Skeletal muscle tissue (tissue), 4 donors: ENCODE results near the gene KCNJ4. TPM values are rescaled to one million over a fixed set of nuclear protein-coding genes. Genes with fewer than 3 reads are reported as not detected.

Source experiments
- H3K27ac ChIP-seq: one replicate; pipeline ENCODE4 v1.7.0; 2013; ENCODE audit warnings: mild to moderate bottlenecking, low read depth, low read length, inconsistent platforms
- H3K27me3 ChIP-seq, 3 donors: one replicate each; pipeline ENCODE4 v1.7.0; 2013; ENCODE audit warnings: low read length in 3 of 3; ENCODE audit not compliant: control insufficient read depth in 3 of 3, insufficient read depth in 3 of 3
- H3K36me3 ChIP-seq, 3 donors: one replicate each; pipeline ENCODE4 v1.7.0; 2013; ENCODE audit warnings: low read length in 3 of 3; ENCODE audit not compliant: control insufficient read depth in 3 of 3, insufficient read depth in 3 of 3
- H3K4me1 ChIP-seq, 3 donors: one replicate each; pipeline ENCODE4 v1.7.0; 2013; ENCODE audit warnings: low read length in 3 of 3, mild to moderate bottlenecking in 3 of 3; ENCODE audit not compliant: control insufficient read depth in 3 of 3, insufficient read depth in 3 of 3
- H3K4me3 ChIP-seq, 3 donors: one replicate each; pipeline ENCODE4 v1.7.0; 2013; ENCODE audit warnings: low read length in 3 of 3
- H3K9ac ChIP-seq, 3 donors: one replicate each; pipeline ENCODE4 v1.7.0; 2013; ENCODE audit warnings: low read length in 3 of 3, mild to moderate bottlenecking in 3 of 3, moderate library complexity in 2 of 3, low read depth in 1 of 3
- H3K9me3 ChIP-seq, 3 donors: one replicate each; pipeline ENCODE4 v1.7.0; 2013; ENCODE audit warnings: low read length in 3 of 3; ENCODE audit not compliant: control insufficient read depth in 3 of 3
- total RNA-seq: library from RNA; depleted of rRNA; stranded (reverse); fragments of >200 nt; gene quantifications from one replicate; pipeline ENCODE4 v1.2.3, GENCODE V29; 2014
- donor health status: Osteomylitis.

KCNJ4 gene
- total RNA-seq, 1 donor from 2014 or later = not detected

- H3K9ac ChIP-seq = no peak overlapping the region
- no peaks in the 10 kb centered on the region for H3K9me3 ChIP-seq
- H3K27me3 ChIP-seq = peaks cover 0 to 12% (median 0%) of the 10 kb centered on the region in 3 donors
- H3K36me3 ChIP-seq = no peaks in the 10 kb centered on the region
- H3K4me3 ChIP-seq = no peak overlapping the region
- no peaks in the 10 kb centered on the region for H3K4me1 ChIP-seq
- no peak overlapping the region for H3K27ac ChIP-seq
These were observed 31.2 kb downstream of the KCNJ4 start for GRCh38 chr22:38423512-38424503.

GRCh38 chr22:38422611-38423511 is 32.1 kb downstream of the KCNJ4 start:
- Histone ChIP-seq H3K36me3 (no peaks in the 10 kb centered on the region), H3K9ac (no peak overlapping the region), H3K4me3 (no peak overlapping the region), H3K9me3 (no peaks in the 10 kb centered on the region), H3K27ac (no peak overlapping the region), H3K27me3 (peaks cover 0 to 12% (median 0%) of the 10 kb centered on the region in 3 donors), H3K4me1 (no peaks in the 10 kb centered on the region)

- Histone ChIP-seq H3K9me3 (no peaks in the 10 kb centered on the region), H3K9ac (no peak overlapping the region), H3K27me3 (peaks cover 0 to 12% (median 0%) of the 10 kb centered on the region in 3 donors), H3K4me3 (no peak overlapping the region), H3K36me3 (no peaks in the 10 kb centered on the region), H3K27ac (no peak overlapping the region), H3K4me1 (no peaks in the 10 kb centered on the region)
These were observed 34.3 kb downstream of the KCNJ4 start for GRCh38 chr22:38420734-38421133.

GRCh38 chr22:38419858-38420160 is 35.2 kb downstream of the KCNJ4 start:
- peaks cover 0 to 2% (median 0%) of the 10 kb centered on the region in 3 donors for H3K4me1 ChIP-seq
- H3K9ac ChIP-seq = no peak overlapping the region
- H3K27me3 ChIP-seq = peaks cover 0 to 8% (median 0%) of the 10 kb centered on the region in 3 donors
- H3K36me3 ChIP-seq = no peaks in the 10 kb centered on the region
- no peak overlapping the region for H3K4me3 ChIP-seq
- H3K9me3 ChIP-seq = no peaks in the 10 kb centered on the region
- H3K27ac ChIP-seq = no peak overlapping the region

- Histone ChIP-seq H3K4me3 (no peak overlapping the region), H3K9me3 (no peaks in the 10 kb centered on the region), H3K36me3 (no peaks in the 10 kb centered on the region), H3K4me1 (peaks cover 0 to 2% (median 0%) of the 10 kb centered on the region in 3 donors), H3K9ac (no peak overlapping the region), H3K27ac (no peak overlapping the region), H3K27me3 (peaks cover 0 to 7% (median 0%) of the 10 kb centered on the region in 3 donors)
These were observed 35.7 kb downstream of the KCNJ4 start for GRCh38 chr22:38419121-38419857.

GRCh38 chr22:38418589-38418988 is 36.4 kb downstream of the KCNJ4 start:
- H3K4me3 ChIP-seq = no peak overlapping the region
- H3K4me1 ChIP-seq = peaks cover 0 to 2% (median under 1%) of the 10 kb centered on the region in 3 donors
- peaks cover 0 to 7% (median 0%) of the 10 kb centered on the region in 3 donors for H3K27me3 ChIP-seq
- H3K9me3 ChIP-seq = no peaks in the 10 kb centered on the region
- no peak overlapping the region for H3K9ac ChIP-seq
- no peaks in the 10 kb centered on the region for H3K36me3 ChIP-seq
- no peak overlapping the region for H3K27ac ChIP-seq

GRCh38 chr22:38417252-38418060 is 37.5 kb downstream of the KCNJ4 start:
- H3K27ac ChIP-seq = no peak overlapping the region
- H3K4me1 ChIP-seq = peaks cover 5 to 12% (median 11%) of the 10 kb centered on the region in 3 donors

GRCh38 chr22:38416621-38417251 is 38.3 kb downstream of the KCNJ4 start:
- H3K4me1 ChIP-seq = peaks cover 5 to 14% (median 11%) of the 10 kb centered on the region in 3 donors
- no peaks in the 10 kb centered on the region for H3K9me3 ChIP-seq
- peaks cover 0 to 4% (median 2%) of the 10 kb centered on the region in 3 donors for H3K27me3 ChIP-seq
- H3K4me3 ChIP-seq = no peak overlapping the region
- no peak overlapping the region for H3K27ac ChIP-seq
- no peaks in the 10 kb centered on the region for H3K36me3 ChIP-seq
- no peak overlapping the region for H3K9ac ChIP-seq

More at GRCh38 chr22:38417252-38418060, 37.5 kb downstream of the KCNJ4 start:
- Histone ChIP-seq H3K9ac (no peak overlapping the region), H3K4me3 (no peak overlapping the region), H3K9me3 (no peaks in the 10 kb centered on the region), H3K36me3 (no peaks in the 10 kb centered on the region), H3K27me3 (peaks cover 0 to 3% (median 3%) of the 10 kb centered on the region in 3 donors)
